ENCODE data around the gene FAM228B. TPM values are rescaled to one million over a fixed set of nuclear protein-coding genes. Genes with fewer than 3 reads are reported as not detected.

The FAM228B gene
- total and polyA plus RNA-seq, 9 of the 15 experiments (the other 6 are each of a cell fraction or from before 2014, with no cell fraction given) = 1.1 to 3.7 (median 2.6) TPM

DNA sequence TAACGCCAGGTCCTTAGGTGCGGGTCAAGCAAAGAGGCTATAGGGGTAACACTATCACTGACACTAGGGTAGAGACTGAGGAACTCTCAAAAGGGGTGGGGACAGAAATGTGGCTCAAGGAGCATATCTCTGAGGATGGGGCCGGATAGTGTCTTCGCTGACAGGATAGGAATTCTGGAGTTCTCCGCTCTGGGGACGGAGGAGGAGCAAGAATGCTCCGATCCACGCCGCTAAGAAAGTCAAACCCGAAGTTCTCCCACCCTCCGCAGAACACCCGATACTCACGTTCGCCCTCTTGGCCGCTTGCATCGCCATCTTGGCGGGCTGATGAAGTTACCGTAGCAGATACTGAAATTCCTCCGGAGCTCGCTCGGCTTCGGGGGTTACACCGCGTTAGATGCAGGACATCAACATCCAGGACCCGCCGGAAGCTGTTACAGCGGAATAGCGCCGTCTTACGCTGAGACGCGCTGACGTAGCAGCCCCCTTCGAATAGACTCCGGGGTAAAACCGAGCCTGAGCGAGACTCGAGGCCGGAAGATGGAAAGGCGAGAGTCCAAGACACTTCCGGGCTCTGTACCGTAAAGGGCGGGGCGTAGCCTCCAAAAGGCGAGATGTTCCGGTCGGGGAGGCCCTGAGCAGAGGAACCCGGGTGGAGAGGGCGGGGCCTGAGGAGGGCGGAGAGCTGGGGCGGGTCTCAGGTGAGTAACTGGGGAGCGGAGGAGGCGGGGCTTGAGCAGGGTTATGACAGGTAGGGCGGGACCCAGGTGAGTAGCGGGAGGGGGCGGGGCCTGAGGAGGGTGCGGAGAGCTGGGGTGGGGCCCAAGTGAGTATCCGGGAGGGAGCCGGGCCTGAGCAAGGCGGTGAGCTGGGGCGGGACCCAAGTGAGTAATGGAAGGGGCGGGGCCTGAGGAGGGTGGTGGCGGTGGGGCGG is 47.1 kb upstream of the FAM228B start, which contains the start of gene SF3B6 (continued):
- TF ChIP-seq, protein P1, sequence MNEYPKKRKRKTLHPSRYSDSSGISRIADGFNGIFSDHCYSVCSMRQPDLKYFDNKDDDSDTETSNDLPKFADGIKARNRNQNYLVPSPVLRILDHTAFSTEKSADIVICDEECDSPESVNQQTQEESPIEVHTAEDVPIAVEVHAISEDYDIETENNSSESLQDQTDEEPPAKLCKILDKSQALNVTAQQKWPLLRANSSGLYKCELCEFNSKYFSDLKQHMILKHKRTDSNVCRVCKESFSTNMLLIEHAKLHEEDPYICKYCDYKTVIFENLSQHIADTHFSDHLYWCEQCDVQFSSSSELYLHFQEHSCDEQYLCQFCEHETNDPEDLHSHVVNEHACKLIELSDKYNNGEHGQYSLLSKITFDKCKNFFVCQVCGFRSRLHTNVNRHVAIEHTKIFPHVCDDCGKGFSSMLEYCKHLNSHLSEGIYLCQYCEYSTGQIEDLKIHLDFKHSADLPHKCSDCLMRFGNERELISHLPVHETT (CRISPR knock-in tag; conservative IDR thresholded peaks at IDR 0.05 in 1 of 2, IDR thresholded peaks at IDR 0.05 in 1 of 2) = peak in 1 of 2 experiments; percentile 98; a peak in 2 of 4 replicates
- TF ChIP-seq RB1 (IDR thresholded peaks at IDR 0.05; ENCODE audit: low read depth) (peak; percentile 86), MYC (IDR thresholded peaks at IDR 0.05; ENCODE audit: low read depth, low read length) (peak; percentile 85), MYC (CRISPR knock-in tag; IDR thresholded peaks at IDR 0.05; ENCODE audit: borderline replicate concordance, low read depth) (peak; percentile 89), PCBP2 (IDR thresholded peaks at IDR 0.05; ENCODE audit: low read depth, low read length, poor library complexity, severe bottlenecking) (no peak), OTX1 (CRISPR knock-in tag; IDR thresholded peaks at IDR 0.05) (peak; percentile 50; the same call in 1 of the 2 replicates), MAFK (IDR thresholded peaks at IDR 0.05; ENCODE audit: low read length) (peak; percentile 77), CCNT2 (IDR thresholded peaks at IDR 0.05; ENCODE audit: borderline replicate concordance, extremely low read depth, insufficient read length, low read depth, low read length) (peak; percentile 36), RBM15 (IDR thresholded peaks at IDR 0.05; ENCODE audit: insufficient read depth, low read length) (no peak), TSC22D4 (tag; IDR thresholded peaks at IDR 0.05) (no peak), BRD9 (IDR thresholded peaks at IDR 0.05; ENCODE audit: low read depth, partially characterized antibody) (no peak), ELF2 (CRISPR knock-in tag; IDR thresholded peaks at IDR 0.05) (peak; percentile 94), JUN (IDR thresholded peaks at IDR 0.05; ENCODE audit: borderline replicate concordance, low read depth, low read length) (peak; percentile 82), JUN (CRISPR knock-in tag; IDR thresholded peaks at IDR 0.05; ENCODE audit: borderline replicate concordance) (no peak), ZNF707 (CRISPR knock-in tag; conservative IDR thresholded peaks at IDR 0.05) (no peak), ILK (tag; IDR thresholded peaks at IDR 0.05; ENCODE audit: borderline replicate concordance, low read depth) (no peak), NCOA2 (IDR thresholded peaks at IDR 0.05; ENCODE audit: partially characterized antibody in 2 of 2) (no peak), ATF7 (IDR thresholded peaks at IDR 0.05) (peak; percentile 93), DACH1 (IDR thresholded peaks at IDR 0.05; ENCODE audit: partially characterized antibody) (no peak), ZNF143 (CRISPR knock-in tag; IDR thresholded peaks at IDR 0.05) (no peak), NR1H2 (CRISPR knock-in tag; IDR thresholded peaks at IDR 0.05) (no peak), ZBTB17 (CRISPR knock-in tag; IDR thresholded peaks at IDR 0.05) (no peak; the same call in 1 of the 2 replicates), BRCA1 (IDR thresholded peaks at IDR 0.05) (no peak), BRCA1 (CRISPR knock-in tag; IDR thresholded peaks at IDR 0.05) (no peak)
- TF ChIP-seq, protein P2, sequence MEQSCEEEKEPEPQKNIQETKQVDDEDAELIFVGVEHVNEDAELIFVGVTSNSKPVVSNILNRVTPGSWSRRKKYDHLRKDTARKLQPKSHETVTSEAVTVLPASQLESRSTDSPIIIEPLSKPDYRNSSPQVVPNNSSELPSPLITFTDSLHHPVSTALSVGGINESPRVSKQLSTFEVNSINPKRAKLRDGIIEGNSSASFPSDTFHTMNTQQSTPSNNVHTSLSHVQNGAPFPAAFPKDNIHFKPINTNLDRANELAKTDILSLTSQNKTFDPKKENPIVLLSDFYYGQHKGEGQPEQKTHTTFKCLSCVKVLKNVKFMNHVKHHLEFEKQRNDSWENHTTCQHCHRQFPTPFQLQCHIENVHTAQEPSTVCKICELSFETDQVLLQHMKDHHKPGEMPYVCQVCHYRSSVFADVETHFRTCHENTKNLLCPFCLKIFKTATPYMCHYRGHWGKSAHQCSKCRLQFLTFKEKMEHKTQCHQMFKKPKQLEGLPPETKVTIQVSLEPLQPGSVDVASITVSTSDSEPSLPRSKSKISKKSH (CRISPR knock-in tag; IDR thresholded peaks at IDR 0.05) = no peak
- TF ChIP-seq, protein P3, sequence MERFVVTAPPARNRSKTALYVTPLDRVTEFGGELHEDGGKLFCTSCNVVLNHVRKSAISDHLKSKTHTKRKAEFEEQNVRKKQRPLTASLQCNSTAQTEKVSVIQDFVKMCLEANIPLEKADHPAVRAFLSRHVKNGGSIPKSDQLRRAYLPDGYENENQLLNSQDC (CRISPR knock-in tag; IDR thresholded peaks at IDR 0.05) = no peak
